Lower leg skin (tissue), 3 donors: ENCODE data around the gene INHBC.

ENCODE experiments used
- CTCF ChIP-seq, 3 donors: fragments of 450-650 bp; IDR thresholded peaks; one replicate each; pipeline ENCODE4 v1.5.1; 2016; ENCODE audit warnings: antibody characterized with exemption in 3 of 3, mild to moderate bottlenecking in 3 of 3, moderate library complexity in 2 of 3
- POLR2A ChIP-seq, 2 donors: fragments of 450-650 bp; IDR thresholded peaks; one replicate each; pipeline ENCODE4 v1.6.1; 2016 to 2017; ENCODE audit warnings: antibody characterized with exemption in 2 of 2, mild to moderate bottlenecking in 1 of 2, moderate library complexity in 1 of 2

DNA sequence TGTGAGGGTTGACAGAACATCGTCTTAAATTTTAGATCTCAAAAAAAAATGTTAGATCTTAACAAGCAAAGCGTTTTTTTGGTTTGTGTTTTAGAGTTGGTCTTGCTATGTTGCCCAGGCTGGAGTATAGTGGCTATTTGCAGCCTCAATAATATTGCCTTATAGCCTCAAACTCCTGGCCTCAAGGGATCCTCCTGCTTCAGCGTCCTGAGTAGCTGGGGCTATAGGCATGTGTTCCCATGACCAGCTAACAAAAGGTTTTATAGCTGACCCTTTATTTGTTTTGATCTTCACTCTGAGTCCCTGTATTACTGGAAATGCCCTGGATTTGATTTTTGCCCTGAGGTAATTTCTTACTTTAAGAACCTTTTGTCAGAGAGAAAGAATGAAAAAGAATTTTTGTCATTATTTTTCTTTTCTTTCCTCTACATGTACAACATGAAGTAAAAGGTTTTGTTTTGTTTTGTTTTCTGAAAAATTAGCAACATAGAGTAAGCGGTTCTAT, 5.2 kb downstream of the INHBC start:
- TF ChIP-seq CTCF (IDR thresholded peaks at IDR 0.05) (no peak), POLR2A (IDR thresholded peaks at IDR 0.05) (no peak)
